ENCODE data around the gene PLIN1.

Gene PLIN1

DNA sequence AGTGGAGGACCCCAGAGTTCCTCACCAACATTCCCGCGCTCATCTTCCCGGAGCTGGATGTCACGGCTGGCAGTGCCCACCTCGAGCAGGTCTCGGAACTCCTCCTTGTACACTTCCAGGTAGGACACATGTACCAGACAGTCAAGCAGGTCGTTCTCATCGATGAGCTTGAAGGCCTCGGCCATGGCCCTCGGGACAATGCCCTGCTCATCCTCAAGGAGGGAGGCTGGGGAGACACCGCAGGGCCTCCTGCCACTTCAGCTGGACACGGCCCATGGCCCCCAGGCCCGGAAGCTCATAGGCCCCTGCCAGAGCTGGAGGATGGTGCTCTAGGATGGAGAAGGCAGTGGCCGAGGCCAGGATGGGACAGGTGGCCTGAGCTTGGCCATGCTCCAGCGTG is 29.5 kb downstream of the PLIN1 start:
- POLR2A ChIA-PET: no interaction called here

DNA sequence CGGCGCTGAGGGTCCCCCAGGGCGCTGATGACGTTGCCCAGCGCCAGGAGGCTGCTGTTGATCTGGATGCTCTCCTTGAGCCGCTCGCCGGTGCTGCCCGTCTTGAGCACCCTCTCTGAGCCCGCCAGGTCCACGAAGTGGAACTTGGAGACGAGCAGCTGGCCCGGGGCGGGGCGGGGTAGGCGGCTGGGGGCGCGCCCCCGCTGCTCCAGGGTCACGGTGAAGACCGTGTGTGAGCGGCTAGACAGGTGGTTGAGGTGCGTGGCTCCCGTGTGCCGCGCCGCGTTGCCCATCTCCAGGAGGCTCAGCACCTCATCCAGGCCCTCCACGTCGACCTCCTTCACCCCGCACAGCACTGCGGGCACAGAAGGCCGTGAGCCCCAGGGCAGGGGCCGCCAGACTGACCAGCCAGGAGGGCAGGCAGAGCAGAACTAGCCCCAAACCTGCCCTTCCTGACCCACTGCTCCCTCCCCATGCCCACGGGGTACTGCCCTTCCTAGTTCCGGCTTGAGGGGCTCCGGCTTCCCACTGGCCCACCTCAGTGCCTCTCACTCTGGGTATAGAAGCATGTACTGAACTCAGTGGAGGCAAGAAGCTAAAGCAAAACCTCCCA is 30.0 kb downstream of the PLIN1 start:
- no peak overlapping the region for H3K27ac ChIP-seq (ENCODE audit: extremely low read depth, low read depth, low read length)
- POLR2A ChIA-PET: no interaction called here
- 0 out of 2 replicates have a peak, but pooled peaks cover under 1% of the 10 kb centered on the region for H3K4me1 ChIP-seq (ENCODE audit: control insufficient read depth, insufficient read depth, low read length)
- peaks cover 20 to 77% of the 10 kb centered on the region in 2 experiments for H3K36me3 ChIP-seq (ENCODE audit: control insufficient read depth in 2 of 2, insufficient read depth in 1 of 2, low read length in 2 of 2)
- no peak for TF ChIP-seq ZNF76 (tag by site-specific recombination; IDR thresholded peaks at IDR 0.05; ENCODE audit: borderline replicate concordance, low read depth)
- TF ChIP-seq, protein P1, sequence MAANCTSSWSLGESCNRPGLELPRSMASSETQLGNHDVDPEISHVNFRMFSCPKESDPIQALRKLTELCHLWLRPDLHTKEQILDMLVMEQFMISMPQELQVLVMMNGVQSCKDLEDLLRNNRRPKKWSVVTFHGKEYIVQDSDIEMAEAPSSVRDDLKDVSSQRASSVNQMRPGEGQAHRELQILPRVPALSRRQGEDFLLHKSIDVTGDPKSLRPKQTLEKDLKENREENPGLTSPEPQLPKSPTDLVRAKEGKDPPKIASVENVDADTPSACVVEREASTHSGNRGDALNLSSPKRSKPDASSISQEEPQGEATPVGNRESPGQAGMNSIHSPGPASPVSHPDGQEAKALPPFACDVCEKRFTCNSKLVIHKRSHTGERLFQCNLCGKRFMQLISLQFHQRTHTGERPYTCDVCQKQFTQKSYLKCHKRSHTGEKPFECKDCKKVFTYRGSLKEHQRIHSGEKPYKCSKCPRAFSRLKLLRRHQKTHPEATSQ (tag by site-specific recombination; IDR thresholded peaks at IDR 0.05): no peak
- TF ChIP-seq ZNF114 (tag by site-specific recombination; IDR thresholded peaks at IDR 0.05): no peak
- H3K4me3 ChIP-seq (ENCODE audit: low read depth, low read length): no peak overlapping the region
- H3K9me3 ChIP-seq (ENCODE audit: control insufficient read depth, insufficient read depth, low read depth, low read length): no peaks in the 10 kb centered on the region
- CTCF ChIA-PET: interaction anchor here (0.6 to 1.0 kb wide), 4 partner anchors 9 to 745 kb away, joined by 3 read pairs; no protein-coding TSS in a partner anchor

More for the DNA sequence above, 29.5 kb downstream of the PLIN1 start:
- no peak for TF ChIP-seq ZBTB8A (tag by site-specific recombination; IDR thresholded peaks at IDR 0.05)
- no peak for TF ChIP-seq YY2 (tag by site-specific recombination; IDR thresholded peaks at IDR 0.05)
- TF ChIP-seq ZNF837 (tag by site-specific recombination; IDR thresholded peaks at IDR 0.05): no peak
- TF ChIP-seq, protein P2, sequence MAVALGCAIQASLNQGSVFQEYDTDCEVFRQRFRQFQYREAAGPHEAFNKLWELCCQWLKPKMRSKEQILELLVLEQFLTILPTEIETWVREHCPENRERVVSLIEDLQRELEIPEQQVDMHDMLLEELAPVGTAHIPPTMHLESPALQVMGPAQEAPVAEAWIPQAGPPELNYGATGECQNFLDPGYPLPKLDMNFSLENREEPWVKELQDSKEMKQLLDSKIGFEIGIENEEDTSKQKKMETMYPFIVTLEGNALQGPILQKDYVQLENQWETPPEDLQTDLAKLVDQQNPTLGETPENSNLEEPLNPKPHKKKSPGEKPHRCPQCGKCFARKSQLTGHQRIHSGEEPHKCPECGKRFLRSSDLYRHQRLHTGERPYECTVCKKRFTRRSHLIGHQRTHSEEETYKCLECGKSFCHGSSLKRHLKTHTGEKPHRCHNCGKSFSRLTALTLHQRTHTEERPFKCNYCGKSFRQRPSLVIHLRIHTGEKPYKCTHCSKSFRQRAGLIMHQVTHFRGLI (tag by site-specific recombination; IDR thresholded peaks at IDR 0.05): no peak
- no peak for TF ChIP-seq KLF1 (tag by site-specific recombination; IDR thresholded peaks at IDR 0.05)
- TF ChIP-seq ZSCAN23 (tag by site-specific recombination; IDR thresholded peaks at IDR 0.05): no peak
- TF ChIP-seq, protein P3, sequence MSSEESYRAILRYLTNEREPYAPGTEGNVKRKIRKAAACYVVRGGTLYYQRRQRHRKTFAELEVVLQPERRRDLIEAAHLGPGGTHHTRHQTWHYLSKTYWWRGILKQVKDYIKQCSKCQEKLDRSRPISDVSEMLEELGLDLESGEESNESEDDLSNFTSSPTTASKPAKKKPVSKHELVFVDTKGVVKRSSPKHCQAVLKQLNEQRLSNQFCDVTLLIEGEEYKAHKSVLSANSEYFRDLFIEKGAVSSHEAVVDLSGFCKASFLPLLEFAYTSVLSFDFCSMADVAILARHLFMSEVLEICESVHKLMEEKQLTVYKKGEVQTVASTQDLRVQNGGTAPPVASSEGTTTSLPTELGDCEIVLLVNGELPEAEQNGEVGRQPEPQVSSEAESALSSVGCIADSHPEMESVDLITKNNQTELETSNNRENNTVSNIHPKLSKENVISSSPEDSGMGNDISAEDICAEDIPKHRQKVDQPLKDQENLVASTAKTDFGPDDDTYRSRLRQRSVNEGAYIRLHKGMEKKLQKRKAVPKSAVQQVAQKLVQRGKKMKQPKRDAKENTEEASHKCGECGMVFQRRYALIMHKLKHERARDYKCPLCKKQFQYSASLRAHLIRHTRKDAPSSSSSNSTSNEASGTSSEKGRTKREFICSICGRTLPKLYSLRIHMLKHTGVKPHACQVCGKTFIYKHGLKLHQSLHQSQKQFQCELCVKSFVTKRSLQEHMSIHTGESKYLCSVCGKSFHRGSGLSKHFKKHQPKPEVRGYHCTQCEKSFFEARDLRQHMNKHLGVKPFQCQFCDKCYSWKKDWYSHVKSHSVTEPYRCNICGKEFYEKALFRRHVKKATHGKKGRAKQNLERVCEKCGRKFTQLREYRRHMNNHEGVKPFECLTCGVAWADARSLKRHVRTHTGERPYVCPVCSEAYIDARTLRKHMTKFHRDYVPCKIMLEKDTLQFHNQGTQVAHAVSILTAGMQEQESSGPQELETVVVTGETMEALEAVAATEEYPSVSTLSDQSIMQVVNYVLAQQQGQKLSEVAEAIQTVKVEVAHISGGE (tag by site-specific recombination; conservative IDR thresholded peaks at IDR 0.05; ENCODE audit: low read depth): no peak
- TF ChIP-seq ZNF768 (tag by site-specific recombination; IDR thresholded peaks at IDR 0.05): no peak
- TF ChIP-seq, protein P4, sequence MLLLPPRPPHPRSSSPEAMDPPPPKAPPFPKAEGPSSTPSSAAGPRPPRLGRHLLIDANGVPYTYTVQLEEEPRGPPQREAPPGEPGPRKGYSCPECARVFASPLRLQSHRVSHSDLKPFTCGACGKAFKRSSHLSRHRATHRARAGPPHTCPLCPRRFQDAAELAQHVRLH (tag by site-specific recombination; IDR thresholded peaks at IDR 0.05): no peak
- no peak for TF ChIP-seq ZNF24 (tag by site-specific recombination; IDR thresholded peaks at IDR 0.05)
- TF ChIP-seq HOXD13 (CRISPR knock-in tag; IDR thresholded peaks at IDR 0.05; ENCODE audit: borderline replicate concordance): no peak
- no peak for TF ChIP-seq REPIN1 (tag by site-specific recombination; IDR thresholded peaks at IDR 0.05; ENCODE audit: low read depth)
- TF ChIP-seq ZFP41 (tag by site-specific recombination; IDR thresholded peaks at IDR 0.05; ENCODE audit: borderline replicate concordance): no peak
- TF ChIP-seq SP3 (tag by site-specific recombination; IDR thresholded peaks at IDR 0.05): no peak
- no peak for TF ChIP-seq ZNF561 (tag by site-specific recombination; IDR thresholded peaks at IDR 0.05; ENCODE audit: borderline replicate concordance)
- no peak for TF ChIP-seq ZBTB21 (tag by site-specific recombination; IDR thresholded peaks at IDR 0.05)
- TF ChIP-seq ZNF23 (tag by site-specific recombination; IDR thresholded peaks at IDR 0.05; ENCODE audit: borderline replicate concordance): no peak
- no peak for TF ChIP-seq SP2 (tag by site-specific recombination; IDR thresholded peaks at IDR 0.05)
- Histone ChIP-seq H3K27ac (ENCODE audit: extremely low read depth, low read depth, low read length) (no peak overlapping the region), H3K9me3 (ENCODE audit: control insufficient read depth, insufficient read depth, low read depth, low read length) (no peaks in the 10 kb centered on the region), H3K4me1 (ENCODE audit: control insufficient read depth, insufficient read depth, low read length) (peaks cover 5% of the 10 kb centered on the region; the same call in 1 of the 2 replicates), H3K4me3 (ENCODE audit: low read depth, low read length) (no peak overlapping the region), H3K36me3 (ENCODE audit: control insufficient read depth in 2 of 2, insufficient read depth in 1 of 2, low read length in 2 of 2) (peaks cover 14 to 73% of the 10 kb centered on the region in 2 experiments; a peak in 2 of 3 replicates)
- CTCF ChIA-PET: interaction anchor here (0.6 to 1.0 kb wide), 3 partner anchors 9 to 98 kb away, joined by 3 read pairs; no protein-coding TSS in a partner anchor
